ENCODE results near the gene OR2A14.
A peak's percentile ranks its signal among the peaks of the same experiment; 100 is the strongest.
"Not testable (repeated sequence)": the region's sequence is repeated elsewhere in the genome, so short reads cannot be mapped to it uniquely, and the experiment has no call there.

Gene OR2A14, protein sequence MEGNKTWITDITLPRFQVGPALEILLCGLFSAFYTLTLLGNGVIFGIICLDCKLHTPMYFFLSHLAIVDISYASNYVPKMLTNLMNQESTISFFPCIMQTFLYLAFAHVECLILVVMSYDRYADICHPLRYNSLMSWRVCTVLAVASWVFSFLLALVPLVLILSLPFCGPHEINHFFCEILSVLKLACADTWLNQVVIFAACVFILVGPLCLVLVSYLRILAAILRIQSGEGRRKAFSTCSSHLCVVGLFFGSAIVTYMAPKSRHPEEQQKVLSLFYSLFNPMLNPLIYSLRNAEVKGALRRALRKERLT

DNA sequence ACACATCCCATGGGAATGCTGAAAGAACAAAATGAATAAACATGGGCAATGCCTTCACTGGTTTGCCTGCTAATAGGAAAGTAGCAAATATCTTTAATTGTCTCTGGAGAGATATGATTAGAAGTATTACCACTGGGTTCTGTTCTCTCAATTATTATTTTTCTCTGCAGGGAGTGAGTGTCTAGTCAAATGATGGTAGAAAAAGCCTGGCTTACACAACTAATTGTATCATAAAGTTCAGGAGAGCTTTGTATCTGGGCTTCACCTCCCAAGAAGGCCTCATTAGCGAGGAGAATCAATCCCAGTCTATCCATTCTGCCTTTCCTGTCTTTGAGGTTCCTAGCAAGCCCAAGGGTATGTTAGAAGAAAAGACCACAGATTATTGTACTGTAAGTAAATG lies at the start of gene OR2A14:
OR2A14 (plus strand) TSS at position 301 of the 400 bp plus-strand sequence. CDS start 5,937 bp downstream, outside the sequence.
- DNase-seq (ENCODE audit: low read depth in 1 of 2, low spot score in 1 of 2) = no peak

- no peak for DNase-seq (ENCODE audit: low read depth in 1 of 2, low spot score in 1 of 2)
Measured at GRCh38 chr7:144074374-144074773, 48.6 kb upstream of the OR2A14 start.

DNA sequence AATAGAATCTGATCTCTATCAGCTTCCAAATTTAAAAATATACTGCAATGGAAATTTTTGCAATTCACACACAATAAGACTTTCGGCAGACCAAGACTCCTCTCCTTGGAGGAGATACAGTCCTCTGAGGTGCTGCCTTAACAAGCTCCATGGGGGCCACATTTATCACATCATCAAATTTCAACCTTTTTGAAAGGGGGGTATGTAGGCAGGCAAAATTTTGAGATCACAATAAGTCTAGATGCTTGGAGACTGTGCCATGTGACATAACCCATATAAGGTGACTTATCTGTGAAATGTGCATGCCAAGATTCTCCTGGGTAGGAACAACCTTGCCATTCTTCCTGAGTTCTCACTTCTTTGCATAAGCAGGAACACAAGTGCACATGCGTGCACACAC lies 37.0 kb upstream of the OR2A14 start, which contains the start of gene OR2A12:
OR2A12 (plus strand) TSS at position 301 of the 400 bp plus-strand sequence. CDS start 8,830 bp downstream, outside the sequence.
- no peak for DNase-seq (ENCODE audit: low read depth in 1 of 2, low spot score in 1 of 2)

DNA sequence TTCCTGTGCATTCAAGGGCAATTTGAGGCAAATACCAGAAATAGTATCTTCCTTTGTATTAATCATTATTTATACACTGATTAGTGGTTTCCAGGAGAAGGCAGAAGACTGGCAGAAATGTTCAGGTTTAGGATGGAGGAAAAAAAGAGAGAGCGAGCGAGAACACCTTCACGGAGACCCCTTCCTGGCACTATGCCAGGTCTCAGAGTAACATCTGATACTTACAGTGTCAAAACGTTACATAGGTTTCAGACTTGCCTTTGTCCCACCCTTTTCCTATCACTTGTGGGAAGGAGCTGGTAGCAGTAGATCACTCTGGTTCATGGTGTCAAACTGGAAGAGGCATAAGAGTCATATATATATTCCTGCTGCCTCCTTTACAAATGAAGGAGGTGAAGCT lies 36.2 kb upstream of the OR2A14 start:
- DNase-seq (ENCODE audit: low read depth in 1 of 2, low spot score in 1 of 2) = no peak

DNA sequence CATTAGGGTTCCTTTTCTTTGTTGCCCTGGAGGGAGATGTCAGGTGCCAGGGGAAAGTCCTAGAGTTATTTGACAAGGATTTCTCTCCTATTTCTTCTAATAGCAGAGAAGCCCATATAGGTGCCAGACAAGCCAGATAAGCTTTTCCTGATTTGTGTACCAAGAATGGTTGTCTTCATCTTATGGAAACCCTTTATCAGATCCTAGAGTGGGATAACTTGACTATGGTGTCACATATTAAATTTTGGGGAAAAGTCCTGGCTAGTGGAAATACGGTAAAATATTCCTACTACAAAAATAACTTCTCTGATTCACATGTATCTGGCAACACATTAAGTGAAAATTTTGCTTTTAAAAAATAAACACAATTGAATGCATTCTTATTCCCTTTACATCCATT lies 35.7 kb upstream of the OR2A14 start:
- no peak for DNase-seq (ENCODE audit: low read depth in 1 of 2, low spot score in 1 of 2)

DNA sequence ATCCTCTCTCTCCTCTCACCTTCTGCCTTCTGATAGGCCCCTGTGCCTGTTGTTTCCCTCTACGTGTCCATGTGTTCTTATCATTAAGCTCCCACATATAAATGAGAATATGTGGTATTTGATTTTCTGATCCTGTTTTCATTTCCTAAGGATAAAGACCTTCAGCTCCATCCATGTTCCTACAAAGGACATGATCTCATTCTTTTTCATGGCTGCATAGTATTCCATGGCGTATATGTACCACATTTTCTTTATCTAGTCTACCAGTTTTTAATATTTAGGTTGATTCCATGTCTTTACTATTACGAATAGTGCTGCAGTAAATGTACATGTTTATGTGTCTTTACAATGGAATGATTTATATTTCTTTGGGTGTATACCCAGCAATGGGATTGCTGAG lies 32.3 kb upstream of the OR2A14 start:
- DNase-seq (ENCODE audit: low read depth in 1 of 2, low spot score in 1 of 2) = no peak

DNA sequence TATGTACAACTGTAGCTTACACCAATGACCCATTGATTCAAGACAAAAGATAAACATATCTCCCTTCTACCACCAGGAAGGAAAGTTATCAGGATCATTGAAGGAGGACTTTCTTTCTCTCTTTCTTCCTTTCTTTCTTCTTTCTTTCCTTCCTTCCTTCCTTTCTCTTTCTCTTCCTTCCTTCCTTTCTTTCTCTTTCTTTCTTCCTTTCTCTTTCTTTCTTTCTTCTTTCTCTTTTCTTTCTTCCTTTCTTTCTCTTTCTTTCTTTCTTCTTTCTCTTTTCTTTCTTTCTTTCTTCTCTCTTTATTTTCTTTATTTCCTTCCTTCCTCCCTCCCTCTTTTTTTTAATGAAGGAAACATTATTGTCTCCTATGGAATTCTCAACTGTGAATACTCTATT lies 24.2 kb upstream of the OR2A14 start:
- DNase-seq (ENCODE audit: low read depth in 1 of 2, low spot score in 1 of 2) = no peak

DNA sequence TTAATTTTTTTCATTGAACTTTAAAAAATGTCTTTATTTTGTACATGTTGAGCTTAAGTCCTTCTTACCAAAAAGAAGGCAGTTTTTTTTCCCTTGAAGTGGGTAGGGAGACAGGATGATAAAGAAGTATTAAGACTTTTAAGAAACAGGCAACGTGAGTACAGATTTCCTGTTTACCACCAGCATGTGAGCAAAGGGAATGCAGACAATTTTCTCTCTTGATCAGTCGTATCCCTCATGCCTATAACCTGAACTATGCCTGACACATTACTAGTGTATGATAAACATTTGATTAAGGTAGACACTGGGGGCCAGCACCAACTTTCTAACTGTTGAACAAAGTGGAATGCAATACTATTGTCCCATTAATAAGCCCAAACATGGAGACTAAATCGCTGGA lies 22.4 kb upstream of the OR2A14 start:
- no peak for DNase-seq (ENCODE audit: low read depth in 1 of 2, low spot score in 1 of 2)

- no peak for DNase-seq (ENCODE audit: low read depth in 1 of 2, low spot score in 1 of 2)
Measured at GRCh38 chr7:144102041-144102440, 20.9 kb upstream of the OR2A14 start.

- no peak for DNase-seq (ENCODE audit: low read depth in 1 of 2, low spot score in 1 of 2)
Measured at GRCh38 chr7:144105211-144105610, 17.8 kb upstream of the OR2A14 start.

DNA sequence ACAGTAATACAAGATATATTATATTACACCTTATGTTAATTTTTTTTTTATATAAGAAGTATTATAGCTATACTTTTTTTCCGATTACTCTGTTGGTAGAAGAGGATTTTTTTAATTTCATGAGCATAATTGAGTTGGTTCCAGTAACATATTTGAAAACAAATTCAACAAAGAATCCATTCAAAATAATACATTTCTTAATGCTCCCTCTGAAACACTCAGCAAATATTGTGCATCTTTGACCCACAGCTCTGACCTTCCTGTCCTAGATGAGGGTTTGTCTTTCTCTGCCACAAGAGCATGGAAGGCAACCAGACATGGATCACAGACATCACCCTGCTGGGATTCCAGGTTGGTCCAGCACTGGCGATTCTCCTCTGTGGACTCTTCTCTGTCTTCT lies 13.7 kb upstream of the OR2A14 start, which contains the start of gene OR2A2:
OR2A2 (plus strand) TSS at position 301 of the 400 bp plus-strand sequence; CDS start at position 301, 0 bp downstream.
- no peak for DNase-seq (ENCODE audit: low read depth in 1 of 2, low spot score in 1 of 2)

- no peak for DNase-seq (ENCODE audit: low read depth in 1 of 2, low spot score in 1 of 2)
Measured at GRCh38 chr7:144110272-144110671, 12.7 kb upstream of the OR2A14 start.

- no peak for DNase-seq (ENCODE audit: low read depth in 1 of 2, low spot score in 1 of 2)
Measured at GRCh38 chr7:144113651-144114050, 9.3 kb upstream of the OR2A14 start.

DNA sequence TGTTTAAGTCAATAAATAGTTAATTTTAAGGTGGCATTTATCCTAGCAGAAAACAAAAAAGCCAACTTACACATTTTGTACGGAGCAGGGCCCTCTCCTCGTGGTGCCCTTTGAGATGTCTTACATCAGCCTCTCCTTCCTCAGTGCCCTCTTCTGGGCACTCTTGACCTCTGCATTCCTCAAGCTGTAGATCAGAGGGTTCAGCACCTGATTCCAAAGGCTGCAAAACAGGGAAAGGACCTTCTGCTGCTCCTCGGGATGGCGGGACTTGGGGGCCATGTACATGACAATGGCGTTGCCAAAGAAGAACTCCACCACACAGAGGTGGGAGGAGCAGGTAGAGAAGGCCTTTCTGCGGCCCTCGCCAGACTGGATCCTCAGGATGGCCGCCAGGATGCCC lies 4.6 kb upstream of the OR2A14 start:
- DNase-seq (ENCODE audit: low read depth in 1 of 2, low spot score in 1 of 2) = no peak

- peak; percentile 84 to 90 for DNase-seq (ENCODE audit: low read depth in 1 of 2, low spot score in 1 of 2)
Measured at GRCh38 chr7:144127714-144128334, 4.8 kb downstream of the OR2A14 start.

DNA sequence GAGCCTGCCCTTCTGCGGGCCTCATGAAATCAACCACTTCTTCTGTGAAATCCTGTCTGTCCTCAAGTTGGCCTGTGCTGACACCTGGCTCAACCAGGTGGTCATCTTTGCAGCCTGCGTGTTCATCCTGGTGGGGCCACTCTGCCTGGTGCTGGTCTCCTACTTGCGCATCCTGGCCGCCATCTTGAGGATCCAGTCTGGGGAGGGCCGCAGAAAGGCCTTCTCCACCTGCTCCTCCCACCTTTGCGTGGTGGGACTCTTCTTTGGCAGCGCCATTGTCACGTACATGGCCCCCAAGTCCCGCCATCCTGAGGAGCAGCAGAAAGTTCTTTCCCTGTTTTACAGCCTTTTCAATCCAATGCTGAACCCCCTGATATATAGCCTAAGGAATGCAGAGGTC lies 6.6 kb downstream of the OR2A14 start:
- DNase-seq (ENCODE audit: low read depth in 1 of 2, low spot score in 1 of 2) = not testable (repeated sequence)

DNA sequence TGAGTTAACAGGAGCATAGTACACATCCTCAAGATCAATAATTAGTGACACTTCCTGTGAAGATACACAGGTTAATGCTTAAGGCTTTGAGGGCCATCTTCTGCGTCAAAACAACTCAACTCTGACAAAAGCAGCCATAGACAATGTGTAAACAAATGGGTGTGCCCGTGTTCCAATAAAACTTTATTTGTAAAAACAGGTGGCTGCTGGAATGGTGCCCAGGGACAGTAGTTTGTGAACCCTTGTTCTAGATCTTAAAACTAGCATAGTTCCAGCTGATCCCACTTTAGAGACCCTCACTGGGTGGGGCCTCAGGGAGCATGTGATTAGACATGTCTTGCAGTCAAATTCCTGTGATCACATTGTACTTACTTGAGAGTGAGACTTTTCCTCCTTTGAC lies 7.8 kb downstream of the OR2A14 start:
- DNase-seq (ENCODE audit: low read depth in 1 of 2, low spot score in 1 of 2) = no peak

- no peak for DNase-seq (ENCODE audit: low read depth in 1 of 2, low spot score in 1 of 2)
Measured at GRCh38 chr7:144132262-144132661, 9.3 kb downstream of the OR2A14 start.

DNA sequence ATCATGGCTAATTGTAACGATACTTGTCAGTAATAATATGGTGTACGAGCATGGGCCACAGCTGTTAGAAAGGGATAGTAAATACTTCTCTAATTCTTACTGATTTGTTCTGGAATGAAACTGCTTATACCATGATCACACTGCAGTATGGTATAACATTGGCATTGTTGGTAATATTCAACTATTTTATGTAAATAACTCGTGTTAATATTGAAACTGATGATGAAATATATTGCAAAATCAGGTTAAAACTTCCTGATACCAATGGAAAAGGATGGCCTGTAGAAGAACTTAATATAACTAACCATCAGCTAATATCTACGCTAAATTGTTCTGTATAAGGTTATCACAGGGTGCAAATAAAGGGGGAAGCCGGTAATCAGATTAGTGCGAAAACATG lies 10.3 kb downstream of the OR2A14 start:
- DNase-seq (ENCODE audit: low read depth in 1 of 2, low spot score in 1 of 2) = no peak

- no peak for DNase-seq (ENCODE audit: low read depth in 1 of 2, low spot score in 1 of 2)
Measured at GRCh38 chr7:144134116-144134515, 11.1 kb downstream of the OR2A14 start.

- DNase-seq (ENCODE audit: low read depth in 1 of 2, low spot score in 1 of 2) = no peak
Measured at GRCh38 chr7:144137501-144137900, 14.5 kb downstream of the OR2A14 start.

DNA sequence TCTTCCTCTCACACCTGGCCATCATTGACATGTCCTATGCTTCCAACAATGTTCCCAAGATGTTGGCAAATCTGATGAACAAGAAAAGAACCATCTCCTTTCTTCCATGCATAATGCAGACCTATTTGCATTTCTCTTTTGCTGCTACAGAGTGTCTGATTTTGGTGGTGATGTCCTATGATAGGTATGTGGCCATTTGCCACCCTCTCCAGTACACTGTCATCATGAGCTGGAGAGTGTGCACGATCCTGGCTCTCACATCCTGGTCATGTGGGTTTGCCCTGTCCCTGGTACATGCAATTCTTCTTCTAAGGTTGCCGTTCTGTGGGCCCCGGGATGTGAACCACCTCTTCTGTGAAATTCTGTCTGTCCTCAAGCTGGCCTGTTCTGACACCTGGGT lies 19.2 kb downstream of the OR2A14 start:
- DNase-seq (ENCODE audit: low read depth in 1 of 2, low spot score in 1 of 2) = no peak

DNA sequence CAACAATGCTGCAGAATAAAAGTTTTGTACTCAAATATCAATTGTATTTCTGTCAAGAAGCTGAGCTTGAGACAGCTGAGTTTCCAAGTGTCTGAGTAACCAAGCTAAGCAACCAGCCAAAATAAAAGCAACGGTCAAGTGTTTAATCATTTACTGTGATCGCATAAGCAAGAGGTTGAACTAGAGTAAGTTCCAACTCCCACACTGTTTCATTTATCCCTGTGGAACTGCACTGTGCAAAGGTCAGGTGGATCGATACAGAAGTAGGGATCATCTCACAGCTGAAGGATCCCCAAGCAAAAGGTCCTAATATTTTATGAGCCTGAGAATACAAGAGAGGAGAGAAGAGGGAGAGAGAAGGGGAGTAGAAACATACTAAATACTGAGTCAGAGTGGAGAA lies 21.4 kb downstream of the OR2A14 start:
- DNase-seq (ENCODE audit: low read depth in 1 of 2, low spot score in 1 of 2) = no peak
